ENCODE data around the gene TRIM68.

TRIM68 gene

GRCh38 chr11:4636136-4636535 lies 28.1 kb upstream of the TRIM68 start:
- TF ChIP-seq EZH2phosphoT487 (IDR thresholded peaks at IDR 0.05; ENCODE audit: low read depth): no peak
- TF ChIP-seq, protein P1, sequence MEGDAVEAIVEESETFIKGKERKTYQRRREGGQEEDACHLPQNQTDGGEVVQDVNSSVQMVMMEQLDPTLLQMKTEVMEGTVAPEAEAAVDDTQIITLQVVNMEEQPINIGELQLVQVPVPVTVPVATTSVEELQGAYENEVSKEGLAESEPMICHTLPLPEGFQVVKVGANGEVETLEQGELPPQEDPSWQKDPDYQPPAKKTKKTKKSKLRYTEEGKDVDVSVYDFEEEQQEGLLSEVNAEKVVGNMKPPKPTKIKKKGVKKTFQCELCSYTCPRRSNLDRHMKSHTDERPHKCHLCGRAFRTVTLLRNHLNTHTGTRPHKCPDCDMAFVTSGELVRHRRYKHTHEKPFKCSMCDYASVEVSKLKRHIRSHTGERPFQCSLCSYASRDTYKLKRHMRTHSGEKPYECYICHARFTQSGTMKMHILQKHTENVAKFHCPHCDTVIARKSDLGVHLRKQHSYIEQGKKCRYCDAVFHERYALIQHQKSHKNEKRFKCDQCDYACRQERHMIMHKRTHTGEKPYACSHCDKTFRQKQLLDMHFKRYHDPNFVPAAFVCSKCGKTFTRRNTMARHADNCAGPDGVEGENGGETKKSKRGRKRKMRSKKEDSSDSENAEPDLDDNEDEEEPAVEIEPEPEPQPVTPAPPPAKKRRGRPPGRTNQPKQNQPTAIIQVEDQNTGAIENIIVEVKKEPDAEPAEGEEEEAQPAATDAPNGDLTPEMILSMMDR (IDR thresholded peaks at IDR 0.05; ENCODE audit: low read depth, low read length): no peak
- Histone ChIP-seq H3K9ac (ENCODE audit: low read length) (no peak overlapping the region), H3K4me3 (ENCODE audit: low read length) (no peak overlapping the region), H3K79me2 (ENCODE audit: low read length) (no peaks in the 10 kb centered on the region), H3K27me3 (ENCODE audit: low read depth, low read length) (0 out of 2 replicates have a peak, but pooled peaks cover 5% of the 10 kb centered on the region), H3K36me3 (replicated peaks; ENCODE audit: low read depth, low read length) (no peaks in the 10 kb centered on the region), H2AFZ (ENCODE audit: low read depth, low read length) (no peak overlapping the region), H4K20me1 (ENCODE audit: insufficient read depth, low read length) (no peaks in the 10 kb centered on the region), H3K27ac (ENCODE audit: low read length) (no peak overlapping the region), H3K4me2 (ENCODE audit: low read length) (no peak overlapping the region), H3K4me1 (ENCODE audit: low read length) (peaks cover 4% of the 10 kb centered on the region), H3K9me3 (ENCODE audit: insufficient read depth, low read length) (no peaks in the 10 kb centered on the region)

DNA sequence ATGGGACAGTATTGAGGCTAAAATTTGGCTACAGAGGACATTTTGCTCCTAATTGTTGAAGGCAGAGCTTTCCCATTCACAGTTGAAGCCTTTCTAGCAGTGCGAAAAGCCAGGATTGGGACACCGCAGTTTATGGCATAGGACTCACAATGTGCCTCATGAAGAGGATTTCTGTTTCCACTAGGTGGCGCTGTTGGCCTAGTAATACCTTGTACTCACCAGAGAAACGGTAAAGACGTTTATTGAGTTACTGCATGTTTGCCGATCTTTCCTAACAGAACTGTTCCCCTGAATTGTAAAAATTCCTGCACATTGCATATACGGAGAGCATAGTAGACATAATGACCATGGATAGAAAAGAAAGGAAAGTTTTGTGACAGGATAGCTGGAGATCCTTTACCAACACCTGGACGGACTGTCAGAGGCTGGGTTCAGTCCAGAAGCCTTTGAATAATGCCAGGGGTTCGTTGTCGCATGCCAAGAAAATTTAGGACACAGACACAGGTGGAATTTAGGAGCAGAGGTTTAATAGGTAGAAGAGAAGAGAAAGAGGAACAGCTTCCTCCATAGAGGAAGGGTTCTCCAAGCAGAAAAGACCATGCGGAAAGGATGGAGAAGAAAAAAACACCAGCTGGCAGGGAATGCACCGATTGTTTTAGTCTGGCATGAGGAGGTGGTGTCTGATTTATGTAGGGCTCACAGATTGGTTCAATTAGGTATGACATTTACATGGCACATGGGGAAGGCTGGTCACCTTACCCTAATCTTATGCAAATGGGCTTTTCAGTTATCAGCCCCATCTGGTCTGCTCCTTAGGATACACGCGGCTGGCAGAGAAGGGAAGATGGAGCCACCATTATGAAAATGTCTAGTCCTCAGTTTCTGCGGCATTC lies 18.4 kb upstream of the TRIM68 start:
- Histone ChIP-seq H3K27ac (ENCODE audit: low read length) (no peak overlapping the region), H3K27me3 (ENCODE audit: low read depth, low read length) (no peaks in the 10 kb centered on the region; the same call in 1 of the 2 replicates), H3K9ac (ENCODE audit: low read length) (no peak overlapping the region), H3K79me2 (ENCODE audit: low read length) (no peaks in the 10 kb centered on the region), H4K20me1 (ENCODE audit: insufficient read depth, low read length) (no peaks in the 10 kb centered on the region), H2AFZ (ENCODE audit: low read depth, low read length) (no peak overlapping the region), H3K4me2 (ENCODE audit: low read length) (peak overlapping the region; percentile 32), H3K36me3 (replicated peaks; ENCODE audit: low read depth, low read length) (no peaks in the 10 kb centered on the region), H3K4me1 (ENCODE audit: low read length) (no peaks in the 10 kb centered on the region), H3K9me3 (ENCODE audit: insufficient read depth, low read length) (no peaks in the 10 kb centered on the region), H3K4me3 (ENCODE audit: low read length) (no peak overlapping the region)
- no peak for TF ChIP-seq EZH2phosphoT487 (IDR thresholded peaks at IDR 0.05; ENCODE audit: low read depth)
- TF ChIP-seq, protein P1 (IDR thresholded peaks at IDR 0.05; ENCODE audit: low read depth, low read length): peak; percentile 82

- Histone ChIP-seq H3K9me3 (ENCODE audit: insufficient read depth, low read length) (no peaks in the 10 kb centered on the region), H2AFZ (ENCODE audit: low read depth, low read length) (no peak overlapping the region), H3K27ac (ENCODE audit: low read length) (no peak overlapping the region), H3K27me3 (ENCODE audit: low read depth, low read length) (no peaks in the 10 kb centered on the region), H3K9ac (ENCODE audit: low read length) (no peak overlapping the region), H3K4me3 (ENCODE audit: low read length) (no peak overlapping the region), H3K79me2 (ENCODE audit: low read length) (no peaks in the 10 kb centered on the region), H3K36me3 (replicated peaks; ENCODE audit: low read depth, low read length) (no peaks in the 10 kb centered on the region), H3K4me2 (ENCODE audit: low read length) (no peak overlapping the region), H4K20me1 (ENCODE audit: insufficient read depth, low read length) (no peaks in the 10 kb centered on the region), H3K4me1 (ENCODE audit: low read length) (no peaks in the 10 kb centered on the region)
- TF ChIP-seq, protein P1 (IDR thresholded peaks at IDR 0.05; ENCODE audit: low read depth, low read length): no peak
- no peak for TF ChIP-seq EZH2phosphoT487 (IDR thresholded peaks at IDR 0.05; ENCODE audit: low read depth)
Observed at GRCh38 chr11:4619514-4619913, 11.5 kb upstream of the TRIM68 start.

DNA sequence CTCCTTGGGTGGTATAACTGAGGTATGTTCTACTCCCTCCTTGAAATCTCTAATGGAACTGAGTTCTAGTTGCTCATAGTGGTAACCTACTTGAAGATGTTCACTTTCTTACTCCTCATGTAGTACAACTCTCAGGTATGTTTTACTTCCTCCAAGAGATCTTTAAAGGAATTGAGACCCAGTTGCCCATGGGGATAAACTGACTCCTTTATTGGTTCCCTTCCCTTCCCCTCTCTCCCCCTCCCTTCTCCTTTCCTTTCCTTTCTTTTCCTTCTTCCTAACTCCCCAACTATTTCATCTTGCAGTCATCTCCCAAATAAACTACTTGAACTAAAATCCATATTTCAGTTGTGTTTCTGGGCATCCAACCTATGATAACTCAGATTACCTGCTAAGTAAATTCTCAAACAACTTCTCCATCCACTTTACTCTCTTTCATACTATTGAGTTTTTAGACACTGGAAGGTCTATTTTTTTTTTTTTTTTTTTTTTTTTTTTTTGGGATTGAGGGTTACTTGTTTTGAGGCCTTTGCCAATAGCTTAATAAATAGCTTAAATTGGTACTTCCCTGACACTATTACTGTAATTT lies 7.9 kb upstream of the TRIM68 start:
- Histone ChIP-seq H3K4me1 (ENCODE audit: low read length) (no peaks in the 10 kb centered on the region), H3K4me3 (ENCODE audit: low read length) (no peak overlapping the region), H2AFZ (ENCODE audit: low read depth, low read length) (no peak overlapping the region), H3K4me2 (ENCODE audit: low read length) (no peak overlapping the region), H3K36me3 (replicated peaks; ENCODE audit: low read depth, low read length) (no peaks in the 10 kb centered on the region), H3K79me2 (ENCODE audit: low read length) (no peaks in the 10 kb centered on the region), H3K9me3 (ENCODE audit: insufficient read depth, low read length) (no peaks in the 10 kb centered on the region), H4K20me1 (ENCODE audit: insufficient read depth, low read length) (no peaks in the 10 kb centered on the region), H3K27ac (ENCODE audit: low read length) (no peak overlapping the region), H3K27me3 (ENCODE audit: low read depth, low read length) (no peaks in the 10 kb centered on the region), H3K9ac (ENCODE audit: low read length) (no peak overlapping the region)
- no peak for TF ChIP-seq EZH2phosphoT487 (IDR thresholded peaks at IDR 0.05; ENCODE audit: low read depth)
- TF ChIP-seq, protein P1 (IDR thresholded peaks at IDR 0.05; ENCODE audit: low read depth, low read length): no peak
